DOHH2 (cell line): ENCODE data around the gene MYBPH.

Experiments
- EZH2phosphoT487 ChIP-seq: fragments of 200-600 bp; sonication (generic); IDR thresholded peaks from 2 replicates; pipeline ENCODE4 v1.6.1; 2017; ENCODE audit warnings: borderline replicate concordance, mild to moderate bottlenecking, antibody characterized with exemption, low read length, moderate library complexity, mixed read lengths
- TF ChIP-seq, protein P1 (sequence below): fragments of 200-600 bp; sonication (generic); IDR thresholded peaks from one replicate; pipeline ENCODE4 v1.5.1; 2014; ENCODE audit warnings: antibody characterized with exemption, mild to moderate bottlenecking, low read depth, low read length; ENCODE audit not compliant: poor library complexity, severe bottlenecking

- TF ChIP-seq, protein P1, sequence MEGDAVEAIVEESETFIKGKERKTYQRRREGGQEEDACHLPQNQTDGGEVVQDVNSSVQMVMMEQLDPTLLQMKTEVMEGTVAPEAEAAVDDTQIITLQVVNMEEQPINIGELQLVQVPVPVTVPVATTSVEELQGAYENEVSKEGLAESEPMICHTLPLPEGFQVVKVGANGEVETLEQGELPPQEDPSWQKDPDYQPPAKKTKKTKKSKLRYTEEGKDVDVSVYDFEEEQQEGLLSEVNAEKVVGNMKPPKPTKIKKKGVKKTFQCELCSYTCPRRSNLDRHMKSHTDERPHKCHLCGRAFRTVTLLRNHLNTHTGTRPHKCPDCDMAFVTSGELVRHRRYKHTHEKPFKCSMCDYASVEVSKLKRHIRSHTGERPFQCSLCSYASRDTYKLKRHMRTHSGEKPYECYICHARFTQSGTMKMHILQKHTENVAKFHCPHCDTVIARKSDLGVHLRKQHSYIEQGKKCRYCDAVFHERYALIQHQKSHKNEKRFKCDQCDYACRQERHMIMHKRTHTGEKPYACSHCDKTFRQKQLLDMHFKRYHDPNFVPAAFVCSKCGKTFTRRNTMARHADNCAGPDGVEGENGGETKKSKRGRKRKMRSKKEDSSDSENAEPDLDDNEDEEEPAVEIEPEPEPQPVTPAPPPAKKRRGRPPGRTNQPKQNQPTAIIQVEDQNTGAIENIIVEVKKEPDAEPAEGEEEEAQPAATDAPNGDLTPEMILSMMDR: no peak
- TF ChIP-seq EZH2phosphoT487: no peak
Measured at GRCh38 chr1:203208181-203208580, 32.6 kb upstream of the MYBPH start.
